G401 (cell line): ENCODE results near the gene TXNL4A. TPM values are rescaled to one million over a fixed set of nuclear protein-coding genes. Genes with fewer than 3 reads are reported as not detected.
A peak's percentile ranks its signal among the peaks of the same experiment; 100 is the strongest.
"Not testable (repeated sequence)": the region's sequence is repeated elsewhere in the genome, so short reads cannot be mapped to it uniquely, and the experiment has no call there.

Experiments used
- DNase-seq: peaks from one replicate; pipeline ENCODE4 v3.0.0-alpha.2; 2015; ENCODE audit warnings: low spot score
- in situ Hi-C: cut with HindIII; loops from 2 replicates; pipeline ENCODE4 v1.10.0; 2016; ENCODE audit warnings: low sequenced_read_pairs, mixed read lengths
- total RNA-seq: library from RNA; depleted of rRNA; stranded (reverse); fragments of >200 nt; shearing (Covaris generic); gene quantifications from 2 replicates; pipeline ENCODE4 v1.2.3, GENCODE V29; 2014; rRNA removed

TXNL4A gene
- 170 and 209 TPM in 2 replicates for total RNA-seq

- in situ Hi-C loops, result no loop called here
- peak; percentile 86 for DNase-seq
These were observed at the start of gene TXNL4A for GRCh38 chr18:79988451-79989194. TSS of gene TXNL4A (minus strand) at chr18:79988563. CDS start at chr18:79988392, 171 bp downstream.

- in situ Hi-C loops, result no loop called here
- no peak for DNase-seq
These were observed 48.9 kb upstream of the TXNL4A start for GRCh38 chr18:80037300-80037699.

GRCh38 chr18:80035997-80036396, 47.6 kb upstream of the TXNL4A start:
- in situ Hi-C loops, result no loop called here
- no peak for DNase-seq

- peak; percentile 31 for DNase-seq
- in situ Hi-C loops, result no loop called here
These were observed 46.6 kb upstream of the TXNL4A start for GRCh38 chr18:80034852-80035406.

- in situ Hi-C loops, result no loop called here
- DNase-seq, result peak; percentile 98
These were observed 45.9 kb upstream of the TXNL4A start, which contains the start of gene RBFA for GRCh38 chr18:80034068-80034851. TSS of gene RBFA (plus strand) at chr18:80034434. CDS start at chr18:80034496, 62 bp downstream.

- peak; percentile 10 for DNase-seq
- in situ Hi-C loops, result no loop called here
These were observed 45.1 kb upstream of the TXNL4A start for GRCh38 chr18:80033181-80034067.

- no peak for DNase-seq
- in situ Hi-C loops, result no loop called here
These were observed 41.3 kb upstream of the TXNL4A start for GRCh38 chr18:80029690-80030089.

GRCh38 chr18:80027719-80028118, 39.4 kb upstream of the TXNL4A start:
- in situ Hi-C loops, DNase-seq: not testable (repeated sequence)

GRCh38 chr18:80026363-80026762, 38.0 kb upstream of the TXNL4A start:
- in situ Hi-C loops, result no loop called here
- DNase-seq, result no peak

GRCh38 chr18:80023173-80023572, 34.8 kb upstream of the TXNL4A start:
- DNase-seq, result no peak
- in situ Hi-C loops, result no loop called here

- in situ Hi-C loops, result no loop called here
- no peak for DNase-seq
These were observed 34.2 kb upstream of the TXNL4A start for GRCh38 chr18:80022613-80023012.

GRCh38 chr18:80012714-80013113, 24.4 kb upstream of the TXNL4A start:
- DNase-seq, result no peak
- in situ Hi-C loops, result no loop called here

- DNase-seq, in situ Hi-C loops: not testable (repeated sequence)
These were observed 23.3 kb upstream of the TXNL4A start for GRCh38 chr18:80011496-80012137.

GRCh38 chr18:80010551-80010906, 22.2 kb upstream of the TXNL4A start:
- in situ Hi-C loops, result no loop called here
- no peak for DNase-seq

- in situ Hi-C loops, result no loop called here
These were observed 21.5 kb upstream of the TXNL4A start for GRCh38 chr18:80009661-80010550.

GRCh38 chr18:80006724-80007123, 18.4 kb upstream of the TXNL4A start:
- in situ Hi-C loops, result no loop called here
- DNase-seq, result no peak

More at GRCh38 chr18:80009661-80010550, 21.5 kb upstream of the TXNL4A start:
- DNase-seq, result no peak

GRCh38 chr18:80004600-80005342, 16.4 kb upstream of the TXNL4A start:
- in situ Hi-C loops, result no loop called here
- DNase-seq, result no peak
